GM23338 (cell line): Measurements from ENCODE around the gene CCDC73. TPM values are rescaled to one million over a fixed set of nuclear protein-coding genes. Genes with fewer than 3 reads are reported as not detected.
A peak's percentile ranks its signal among the peaks of the same experiment; 100 is the strongest.

ENCODE experiments used
- ATAC-seq: fragments of 200-7000 bp; cut with Tn5 transposase; 3 replicates; pipeline ENCODE4 v1.9.1; 2020
- DNase-seq: peaks from one replicate; pipeline ENCODE4 v3.0.0-alpha.2; 2015; ENCODE audit warnings: low spot score
- H2AFZ ChIP-seq: fragments of 200-600 bp; sonication (generic); 2 replicates; pipeline ENCODE4 v1.8.0; 2016; ENCODE audit warnings: antibody characterized with exemption, mild to moderate bottlenecking, moderate library complexity
- H3F3A ChIP-seq: fragments of 200-600 bp; sonication (generic); replicated peaks from 2 replicates; pipeline ENCODE4 v1.8.0; 2017; ENCODE audit warnings: antibody characterized with exemption, mixed run types, low read depth
- H3K27ac ChIP-seq: fragments of 200-600 bp; sonication (generic); 2 replicates; pipeline ENCODE4 v1.6.1; 2016; ENCODE audit warnings: low read depth
- H3K27me3 ChIP-seq: fragments of 200-600 bp; sonication (generic); 2 replicates; pipeline ENCODE4 v1.8.0; 2016; ENCODE audit warnings: mild to moderate bottlenecking, mixed run types, moderate library complexity; ENCODE audit not compliant: insufficient read depth
- H3K36me3 ChIP-seq: fragments of 200-600 bp; sonication (generic); 2 replicates; pipeline ENCODE4 v1.8.0; 2016; ENCODE audit warnings: mild to moderate bottlenecking; ENCODE audit not compliant: insufficient read depth
- H3K4me1 ChIP-seq: fragments of 200-600 bp; sonication (generic); 2 replicates; pipeline ENCODE4 v1.8.0; 2016; ENCODE audit warnings: mild to moderate bottlenecking, moderate library complexity; ENCODE audit not compliant: insufficient read depth
- H3K4me2 ChIP-seq: fragments of 200-600 bp; sonication (generic); 2 replicates; pipeline ENCODE4 v1.7.1; 2017; ENCODE audit warnings: mixed run types
- H3K4me3 ChIP-seq: fragments of 200-600 bp; sonication (generic); 2 replicates; pipeline ENCODE4 v1.6.1; 2016; ENCODE audit warnings: mixed run types
- H3K79me2 ChIP-seq: fragments of 200-600 bp; sonication (generic); replicated peaks from 2 replicates; pipeline ENCODE4 v1.8.0; 2017; ENCODE audit warnings: mild to moderate bottlenecking; ENCODE audit not compliant: insufficient read depth
- H3K9me2 ChIP-seq: fragments of 200-600 bp; sonication (generic); 2 replicates; pipeline ENCODE4 v1.8.0; 2017; ENCODE audit not compliant: insufficient read depth
- H4K20me1 ChIP-seq: fragments of 200-600 bp; sonication (generic); replicated peaks from 2 replicates; pipeline ENCODE4 v1.8.0; 2017; ENCODE audit warnings: mild to moderate bottlenecking; ENCODE audit not compliant: insufficient read depth
- H3K27ac Mint-ChIP-seq: 2 replicates; pipeline ENCODE4 v1.8.0; 2020; ENCODE audit warnings: inconsistent platforms, mild to moderate bottlenecking, moderate library complexity, mixed read lengths
- H3K27me3 Mint-ChIP-seq: 3 replicates; pipeline ENCODE4 v1.8.0; 2022; ENCODE audit warnings: low read depth, mild to moderate bottlenecking, moderate library complexity, mixed read lengths, inconsistent platforms; ENCODE audit not compliant: insufficient read depth, poor library complexity
- H3K36me3 Mint-ChIP-seq: 3 replicates; pipeline ENCODE4 v1.8.0; 2021; ENCODE audit warnings: low read depth, mild to moderate bottlenecking, inconsistent platforms, moderate library complexity, mixed read lengths
- H3K4me1 Mint-ChIP-seq: 3 replicates; pipeline ENCODE4 v1.8.0; 2020; ENCODE audit warnings: mild to moderate bottlenecking, inconsistent platforms, mixed read lengths
- H3K4me3 Mint-ChIP-seq: 3 replicates; pipeline ENCODE4 v1.8.0; 2021; ENCODE audit warnings: moderate library complexity, mild to moderate bottlenecking, inconsistent platforms, mixed read lengths
- H3K9me3 Mint-ChIP-seq: 3 replicates; pipeline ENCODE4 v1.8.0; 2020; ENCODE audit warnings: moderate library complexity, mild to moderate bottlenecking, inconsistent platforms, mixed read lengths
- CREB1 ChIP-seq: fragments of 250-450 bp; sonication (Bioruptor Pico); IDR thresholded peaks from 2 replicates; pipeline ENCODE4 v1.5.0; 2020; ENCODE audit warnings: low read depth, mild to moderate bottlenecking, moderate library complexity
- CTCF ChIP-seq, 2 experiments: fragments of 200-600 bp in 1 of 2; sonication (generic) in 1 of 2; conservative IDR thresholded peaks; 2 replicates each; pipeline versions ENCODE4 v1.5.1 to v1.6.1; 2016 to 2017; ENCODE audit warnings: antibody characterized with exemption in 2 of 2, low read depth in 2 of 2, mild to moderate bottlenecking in 2 of 2, moderate library complexity in 1 of 2
- EZH2 ChIP-seq: fragments of 200-600 bp; sonication (generic); IDR thresholded peaks from one replicate; pipeline ENCODE4 v1.8.0; 2017; ENCODE audit warnings: antibody characterized with exemption, mild to moderate bottlenecking, low read depth; ENCODE audit not compliant: unreplicated experiment
- JUNB ChIP-seq: IDR thresholded peaks from one replicate; pipeline ENCODE4 v1.6.1; 2016; ENCODE audit warnings: antibody characterized with exemption; ENCODE audit not compliant: unreplicated experiment
- POLR2AphosphoS5 ChIP-seq: IDR thresholded peaks from 2 replicates; pipeline ENCODE4 v1.6.1; 2016; ENCODE audit warnings: antibody characterized with exemption, low read depth
- REST ChIP-seq: IDR thresholded peaks from one replicate; pipeline ENCODE4 v1.6.1; 2018; ENCODE audit warnings: antibody characterized with exemption; ENCODE audit not compliant: unreplicated experiment
- STAT1 ChIP-seq: IDR thresholded peaks from one replicate; pipeline ENCODE4 v1.6.1; 2016; ENCODE audit warnings: antibody characterized with exemption; ENCODE audit not compliant: unreplicated experiment
- ZNF114 ChIP-seq: fragments of 250-450 bp; sonication (Bioruptor Pico); IDR thresholded peaks from 2 replicates; pipeline ENCODE4 v1.5.0; 2020; ENCODE audit warnings: mild to moderate bottlenecking, moderate library complexity
- ZNF462 ChIP-seq: fragments of 250-450 bp; sonication (Bioruptor Pico); IDR thresholded peaks from 2 replicates; pipeline ENCODE4 v1.5.0; 2020; ENCODE audit warnings: mild to moderate bottlenecking, moderate library complexity
- polyA plus RNA-seq: library from polyadenylated mRNA; unstranded; fragments of >200 nt; fragmentation: Nextera tagmentation; extraction: Ambion mirVana; gene quantifications from 2 replicates; pipeline ENCODE4 v1.2.1, GENCODE V29; 2016
- total RNA-seq: library from RNA; depleted of rRNA; stranded (reverse); fragments of >200 nt; shearing (Covaris generic); gene quantifications from 2 replicates; pipeline ENCODE4 v1.2.3, GENCODE V29; 2014

The CCDC73 gene
- total and polyA plus RNA-seq, 2 experiments from 2014 or later = 0.06 TPM; not detected in 1

DNA sequence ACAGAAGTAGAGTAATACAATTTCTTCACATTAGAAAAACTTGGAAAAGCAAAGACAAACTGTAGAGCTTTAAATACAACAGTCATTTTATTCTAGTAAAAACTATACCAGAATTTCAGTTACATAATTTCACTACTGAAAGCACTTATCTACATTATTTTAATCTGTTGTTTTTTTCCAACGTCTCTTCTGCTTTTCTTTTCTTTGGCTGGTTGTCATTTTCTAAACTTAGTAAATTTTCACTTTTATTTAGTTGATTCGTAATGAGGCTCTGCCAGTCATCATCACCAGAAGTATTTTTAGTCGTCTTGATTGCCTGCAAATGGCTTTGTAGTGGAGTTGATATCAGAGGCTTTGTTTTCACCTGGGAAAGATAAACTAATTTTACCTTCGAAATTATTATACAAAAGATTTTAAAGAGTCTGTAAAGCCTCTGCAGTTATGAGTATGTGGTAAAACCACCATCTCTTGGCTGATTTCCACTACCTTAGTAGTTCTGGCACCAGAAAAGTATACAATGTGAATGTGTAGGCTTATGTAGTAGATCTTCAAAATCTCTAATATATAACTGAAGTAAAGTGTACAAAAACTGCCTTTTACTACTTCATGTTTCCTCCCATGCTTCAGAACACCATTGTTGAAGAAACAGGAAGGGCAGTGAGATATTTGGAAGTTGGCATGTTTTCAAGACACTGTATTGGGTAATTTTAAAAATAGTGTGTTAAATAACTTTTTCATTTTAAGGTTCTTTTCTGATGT is 191.6 kb downstream of the CCDC73 start:
- H3K27ac Mint-ChIP-seq = no peak overlapping the region
- H3F3A ChIP-seq = no peaks in the 10 kb centered on the region
- H3K27me3 ChIP-seq = no peaks in the 10 kb centered on the region
- H3K9me2 ChIP-seq = no peaks in the 10 kb centered on the region
- H3K9me3 Mint-ChIP-seq = peaks cover 8% of the 10 kb centered on the region
- 0 out of 2 replicates have a peak, but pooled peaks cover 3% of the 10 kb centered on the region for H3K79me2 ChIP-seq
- TF ChIP-seq STAT1 = no peak
- H3K4me1 Mint-ChIP-seq = peaks cover 3% of the 10 kb centered on the region; the same call in 2 of the 3 replicates
- peaks cover 3% of the 10 kb centered on the region; the same call in 1 of the 2 replicates for H4K20me1 ChIP-seq
- H3K4me2 ChIP-seq = no peak overlapping the region
- no peak overlapping the region for H3K27ac ChIP-seq
- peaks cover 2% of the 10 kb centered on the region for H3K27me3 Mint-ChIP-seq
- 0 out of 2 replicates have a peak, but pooled peaks cover 5% of the 10 kb centered on the region for H3K4me1 ChIP-seq
- ATAC-seq = no peak
- H3K4me3 ChIP-seq = no peak overlapping the region
- H3K36me3 ChIP-seq = peaks cover 43% of the 10 kb centered on the region
- H3K36me3 Mint-ChIP-seq = peaks cover 65% of the 10 kb centered on the region
- no peak overlapping the region for H2AFZ ChIP-seq
- no peak for DNase-seq
- H3K4me3 Mint-ChIP-seq = no peak overlapping the region

DNA sequence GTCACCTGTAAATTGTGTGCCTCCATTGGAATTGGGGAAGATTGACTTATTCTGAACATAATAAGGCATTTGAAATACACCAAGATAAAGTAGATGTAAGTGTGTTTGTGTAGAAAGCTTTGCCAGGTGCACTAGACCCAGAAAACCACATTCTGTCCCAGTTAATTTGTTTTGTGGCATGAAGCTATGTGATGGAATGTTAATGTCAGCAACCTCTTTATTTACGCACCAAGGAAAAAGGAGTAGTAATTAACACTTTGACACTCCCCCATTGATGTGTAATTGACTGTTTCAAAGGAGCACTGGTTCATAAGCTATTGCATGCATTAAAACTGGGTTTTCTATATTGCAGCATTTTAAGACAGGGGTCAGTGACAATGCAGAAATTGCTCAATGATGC is 196.5 kb downstream of the CCDC73 start:
- H3K79me2 ChIP-seq = peaks cover 3% of the 10 kb centered on the region; the same call in 1 of the 2 replicates
- Mint-ChIP-seq H3K27ac (0 out of 2 replicates have a peak overlapping the region, but pooled peaks have one; percentile 12), H3K4me1 (peaks cover 15% of the 10 kb centered on the region; the same call in 2 of the 3 replicates), H3K9me3 (no peaks in the 10 kb centered on the region), H3K36me3 (peaks cover 72% of the 10 kb centered on the region), H3K27me3 (no peaks in the 10 kb centered on the region), H3K4me3 (no peak overlapping the region)
- ATAC-seq (no peak), DNase-seq (no peak)
- H3F3A ChIP-seq = no peaks in the 10 kb centered on the region
- no peak overlapping the region for H3K4me3 ChIP-seq
- H3K9me2 ChIP-seq = no peaks in the 10 kb centered on the region
- H3K27ac ChIP-seq = no peak overlapping the region
- no peak overlapping the region for H3K4me2 ChIP-seq
- peaks cover 29% of the 10 kb centered on the region for H4K20me1 ChIP-seq
- H3K36me3 ChIP-seq = peaks cover 65% of the 10 kb centered on the region
- H3K4me1 ChIP-seq = 0 out of 2 replicates have a peak, but pooled peaks cover 5% of the 10 kb centered on the region
- H2AFZ ChIP-seq = no peak overlapping the region
- H3K27me3 ChIP-seq = no peaks in the 10 kb centered on the region
- TF ChIP-seq CTCF (conservative IDR thresholded peaks at IDR 0.05; ENCODE audit: low read depth in 2 of 2) (no peak), ZNF114 (no peak), REST (no peak), JUNB (no peak), EZH2 (no peak), CREB1 (no peak), ZNF462 (no peak), POLR2AphosphoS5 (no peak)
